Measurements from ENCODE around the gene GLB1L2. TPM values are rescaled to one million over a fixed set of nuclear protein-coding genes. Genes with fewer than 3 reads are reported as not detected.
A peak's percentile ranks its signal among the peaks of the same experiment; 100 is the strongest.

The GLB1L2 gene
- total and polyA plus RNA-seq, 2 of the 4 experiments (the other 2 are of a cell fraction), result under 0.01 to 0.26 TPM

DNA sequence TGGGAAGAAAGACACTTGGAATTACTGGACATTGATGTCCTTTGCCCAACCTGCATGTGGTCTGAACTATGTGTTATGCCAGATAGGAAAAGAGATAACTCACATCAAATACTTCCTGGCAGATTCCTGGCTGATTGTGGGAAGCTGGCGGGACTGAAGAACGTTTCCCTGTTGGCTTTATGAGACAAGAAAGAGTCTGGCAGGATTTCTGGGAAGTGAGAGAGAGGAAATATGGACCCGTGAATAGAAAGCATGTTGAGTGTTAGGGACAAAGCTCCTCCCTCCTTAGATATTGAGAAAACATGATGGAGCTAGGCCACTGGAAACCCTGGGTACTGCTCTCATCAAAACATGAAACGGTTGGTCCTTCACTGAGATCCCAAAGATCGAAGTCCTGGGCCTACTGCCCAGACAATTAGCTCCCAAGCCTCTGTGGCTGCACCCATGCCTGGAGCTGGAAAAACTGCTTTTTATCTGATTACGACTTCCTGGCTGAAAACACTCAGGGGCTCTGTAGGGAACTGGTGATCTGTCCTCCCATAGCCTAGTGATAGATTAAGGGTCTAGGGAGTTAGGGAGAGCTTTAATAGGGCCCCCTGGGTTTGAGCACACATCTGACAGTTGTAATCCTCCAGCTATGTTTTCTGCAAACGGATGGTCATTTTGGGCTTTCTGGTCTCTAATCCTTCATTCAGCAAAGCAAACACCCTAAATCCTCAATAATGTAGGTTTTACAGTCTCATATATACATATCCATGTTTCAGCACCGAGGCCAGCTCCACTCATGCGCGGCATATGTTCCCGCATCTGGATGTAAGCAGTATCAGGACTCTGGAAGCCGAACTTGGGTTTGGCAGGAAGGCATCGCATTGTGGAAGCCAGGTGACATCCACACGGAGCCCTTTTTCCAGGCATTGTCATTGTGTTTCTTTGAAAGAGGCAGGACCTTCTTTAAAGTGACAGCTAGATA, 86.4 kb downstream of the GLB1L2 start:
- no peak overlapping the region for H3K27ac ChIP-seq (ENCODE audit: insufficient read depth, low read length)
- no peak overlapping the region for H2BK5ac ChIP-seq (ENCODE audit: low read depth, low read length, poor library complexity, severe bottlenecking)
- DNase-seq (peak; percentile 3), ATAC-seq (ENCODE audit: low read depth) (no peak)
- no peak overlapping the region for H3K23ac ChIP-seq (ENCODE audit: low read depth, low read length)
- no peak overlapping the region for H4K91ac ChIP-seq (ENCODE audit: insufficient read depth, low read depth, low read length)
- no peak overlapping the region for H2BK15ac ChIP-seq (ENCODE audit: low read depth, low read length)
- H2AFZ ChIP-seq (replicated peaks; ENCODE audit: low read length, poor library complexity), result no peak overlapping the region
- H3K4me1 ChIP-seq (ENCODE audit: control insufficient read depth, insufficient read depth, low read length), result no peaks in the 10 kb centered on the region
- no peak overlapping the region for H3K18ac ChIP-seq (ENCODE audit: low read depth, low read length)
- POLR2A ChIA-PET (ENCODE audit: unreplicated experiment), result no interaction called here
- no peak overlapping the region for H2AK5ac ChIP-seq (ENCODE audit: low read depth, low read length)
- H3K4ac ChIP-seq (ENCODE audit: low read depth, low read length), result no peak overlapping the region
- H3K4me2 ChIP-seq (ENCODE audit: low read depth, low read length), result no peak overlapping the region
- no peak overlapping the region for H4K5ac ChIP-seq (ENCODE audit: low read depth, low read length)
- H3K4me3 ChIP-seq (ENCODE audit: insufficient read depth, low read depth, low read length), result no peak overlapping the region
- H3K9me1 ChIP-seq (ENCODE audit: insufficient read depth, low read length), result no peaks in the 10 kb centered on the region
- no peak for TF ChIP-seq MXI1 (IDR thresholded peaks at IDR 0.05; ENCODE audit: borderline replicate concordance, low read depth, low read length)
- no peak for TF ChIP-seq RCOR1 (IDR thresholded peaks at IDR 0.05; ENCODE audit: insufficient replicate concordance, low read length)
- no peak for TF ChIP-seq NFE2L2 (IDR thresholded peaks at IDR 0.05; ENCODE audit: low read depth, low read length)
- TF ChIP-seq, protein P1, sequence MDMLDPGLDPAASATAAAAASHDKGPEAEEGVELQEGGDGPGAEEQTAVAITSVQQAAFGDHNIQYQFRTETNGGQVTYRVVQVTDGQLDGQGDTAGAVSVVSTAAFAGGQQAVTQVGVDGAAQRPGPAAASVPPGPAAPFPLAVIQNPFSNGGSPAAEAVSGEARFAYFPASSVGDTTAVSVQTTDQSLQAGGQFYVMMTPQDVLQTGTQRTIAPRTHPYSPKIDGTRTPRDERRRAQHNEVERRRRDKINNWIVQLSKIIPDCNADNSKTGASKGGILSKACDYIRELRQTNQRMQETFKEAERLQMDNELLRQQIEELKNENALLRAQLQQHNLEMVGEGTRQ (IDR thresholded peaks at IDR 0.05; ENCODE audit: low read depth, low read length), result no peak
- no peak overlapping the region for H3K56ac ChIP-seq (ENCODE audit: extremely low read depth, insufficient read depth, low read length)
- no peaks in the 10 kb centered on the region for H3K79me1 ChIP-seq (ENCODE audit: low read depth in 1 of 2, low read length in 2 of 2)
- H2BK20ac ChIP-seq (ENCODE audit: low read depth, low read length), result no peak overlapping the region
- no peak overlapping the region for H3K9ac ChIP-seq (ENCODE audit: low read depth, low read length)
- no TSS peak for BruUV-seq (replicated peaks)
- no peak overlapping the region for H3K14ac ChIP-seq (replicated peaks; ENCODE audit: low read depth, low read length)
- dilution Hi-C loops (cut with HindIII; ENCODE audit: low sequenced_read_pairs, unreplicated experiment), result no loop called here
- no peak overlapping the region for H2AK9ac ChIP-seq (replicated peaks; ENCODE audit: low read depth, low read length, poor library complexity)
- H3K27me3 ChIP-seq (ENCODE audit: control insufficient read depth, insufficient read depth, low read length), result peaks cover 12% of the 10 kb centered on the region
- H4K8ac ChIP-seq (ENCODE audit: low read depth in 2 of 2, low read length in 2 of 2), result no peak overlapping the region
- WGBS, 2 experiments (ENCODE audit: extremely low coverage in 2 of 2, insufficient read length in 1 of 2), result 21% methylated on average over 6 of the region's 14 CpGs; no CpG with 5 or more reads in 1 of the 2 experiments
- in situ Hi-C loops (cut with MboI; ENCODE audit: low sequenced_read_pairs), result no loop called here
- H4K20me1 ChIP-seq (ENCODE audit: insufficient read depth, low read length), result no peaks in the 10 kb centered on the region
- no peak overlapping the region for H2BK120ac ChIP-seq (ENCODE audit: low read depth, low read length)
- peaks cover 10% of the 10 kb centered on the region for H3K9me3 ChIP-seq (ENCODE audit: control insufficient read depth, insufficient read depth, low read length)
- H3K36me3 ChIP-seq (ENCODE audit: control insufficient read depth, insufficient read depth, low read length), result no peaks in the 10 kb centered on the region
- intact Hi-C loops (cut with micrococcal nuclease), result no loop called here
- CTCF ChIA-PET, result no interaction called here
